Stimulated activated CD8-positive, alpha-beta memory T cell treated with anti-CD3 and anti-CD28 coated beads, Interleukin-15, amount 100 ng/mL, for 4 hours (primary cell): ENCODE measurements around the gene ABCA4.
"Not testable (repeated sequence)": the region's sequence is repeated elsewhere in the genome, so short reads cannot be mapped to it uniquely, and the experiment has no call there.

Experiments used
- DNase-seq, 2 donors: peaks; one replicate each; pipeline ENCODE4 v3.0.0-alpha.2; 2020; ENCODE audit warnings: low read depth in 2 of 2

Gene ABCA4

GRCh38 chr1:94004924-94005323, 116.0 kb downstream of the ABCA4 start:
- DNase-seq, result no peak

GRCh38 chr1:94002046-94002787, 118.7 kb downstream of the ABCA4 start:
- DNase-seq, result no peak

DNA sequence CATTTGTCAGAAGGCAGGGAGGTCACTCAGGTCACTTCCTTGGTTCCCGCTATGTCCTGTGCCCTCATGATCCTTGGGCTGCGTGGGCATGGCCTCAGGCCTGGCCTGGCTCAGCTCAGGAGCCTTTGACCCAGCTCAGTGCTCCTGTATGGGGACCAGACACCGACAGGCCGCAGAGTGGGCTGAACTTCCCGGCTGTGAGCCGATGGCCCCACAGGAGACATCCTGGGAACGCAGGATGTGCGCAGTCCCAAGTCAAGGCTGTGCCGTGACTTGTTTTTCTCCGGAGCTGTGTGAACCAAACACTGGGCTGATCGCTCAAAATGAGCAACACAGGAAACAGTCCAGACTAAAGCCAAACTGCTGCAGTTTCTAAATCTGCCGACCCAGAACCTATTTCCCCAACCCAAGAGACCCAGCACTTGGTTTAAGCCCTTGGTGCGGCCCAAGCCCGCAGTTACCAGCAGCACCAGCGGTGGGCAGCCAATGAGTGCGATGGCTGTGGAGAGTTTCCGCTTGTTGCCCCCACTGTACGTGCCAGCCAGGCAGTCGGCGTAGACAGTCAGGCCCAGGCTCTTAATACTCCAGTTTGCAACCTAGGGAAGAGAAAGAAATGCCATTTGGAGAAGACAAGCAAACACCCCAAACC, 119.4 kb downstream of the ABCA4 start:
- DNase-seq, result no peak

DNA sequence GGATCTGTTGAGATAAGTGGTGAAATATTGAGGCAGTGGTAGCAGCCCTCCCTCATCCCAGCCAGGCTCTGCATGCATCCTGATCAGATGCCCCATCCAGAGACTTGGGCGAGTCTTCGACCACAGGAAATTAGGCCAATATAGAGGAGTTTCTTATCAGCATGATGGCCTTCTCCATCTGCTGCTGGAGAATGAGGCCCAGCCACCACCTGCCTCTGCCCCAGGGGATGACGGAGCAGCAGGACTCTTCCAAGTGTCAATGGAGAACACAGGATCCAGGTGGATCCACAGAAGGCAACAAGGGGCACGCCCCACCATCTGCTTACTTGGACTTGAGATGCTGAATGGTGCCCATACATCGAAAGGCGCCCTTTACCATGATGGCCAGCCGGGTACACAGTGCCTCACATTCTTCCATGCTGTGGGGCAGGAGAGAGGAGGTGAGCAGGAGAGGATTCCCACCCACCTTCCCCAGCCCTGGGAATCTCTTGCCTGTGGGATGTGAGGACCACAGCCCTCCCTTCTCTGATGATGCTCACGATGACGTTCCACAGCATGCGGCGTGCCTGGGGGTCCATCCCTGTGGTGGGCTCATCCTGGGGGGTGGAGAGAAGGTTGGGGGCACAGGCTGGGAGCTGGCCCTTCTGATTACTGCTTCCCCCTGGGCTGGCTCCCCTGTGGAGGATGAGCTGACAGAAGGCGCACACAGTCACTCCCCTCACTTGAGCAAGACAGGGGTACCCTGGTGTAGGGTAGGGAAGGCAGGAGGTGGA, 120.3 kb downstream of the ABCA4 start:
- no peak for DNase-seq

GRCh38 chr1:93999840-94000415, 121.0 kb downstream of the ABCA4 start:
- DNase-seq, result no peak

- not testable (repeated sequence) for DNase-seq
These were observed 122.4 kb downstream of the ABCA4 start for GRCh38 chr1:93998532-93998931.

- DNase-seq, result no peak
These were observed 123.2 kb downstream of the ABCA4 start for GRCh38 chr1:93997756-93998155.

- no peak for DNase-seq
These were observed 125.0 kb downstream of the ABCA4 start for GRCh38 chr1:93995837-93996536.

GRCh38 chr1:93993731-93994130, 127.2 kb downstream of the ABCA4 start:
- DNase-seq, result no peak

DNA sequence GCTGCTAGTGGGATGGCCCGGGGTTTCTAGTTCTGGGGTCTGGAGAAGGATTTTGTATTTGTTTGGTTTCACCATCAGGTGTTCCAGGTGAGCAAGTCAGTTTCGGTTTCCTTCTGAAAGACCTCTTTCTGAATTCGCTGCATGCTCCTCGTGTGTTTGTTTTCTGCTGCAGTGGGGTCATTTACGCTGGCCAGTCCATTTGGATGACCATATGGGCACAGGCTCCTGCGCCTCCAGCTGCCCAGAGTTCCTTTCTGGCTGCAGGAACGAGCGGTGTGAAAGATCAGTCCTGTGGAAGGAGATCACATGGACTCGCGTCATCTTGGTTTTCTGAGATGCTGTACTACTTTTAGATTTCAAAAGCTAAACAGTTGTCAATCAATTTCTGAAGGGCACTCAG, 128.0 kb downstream of the ABCA4 start:
- no peak for DNase-seq

DNA sequence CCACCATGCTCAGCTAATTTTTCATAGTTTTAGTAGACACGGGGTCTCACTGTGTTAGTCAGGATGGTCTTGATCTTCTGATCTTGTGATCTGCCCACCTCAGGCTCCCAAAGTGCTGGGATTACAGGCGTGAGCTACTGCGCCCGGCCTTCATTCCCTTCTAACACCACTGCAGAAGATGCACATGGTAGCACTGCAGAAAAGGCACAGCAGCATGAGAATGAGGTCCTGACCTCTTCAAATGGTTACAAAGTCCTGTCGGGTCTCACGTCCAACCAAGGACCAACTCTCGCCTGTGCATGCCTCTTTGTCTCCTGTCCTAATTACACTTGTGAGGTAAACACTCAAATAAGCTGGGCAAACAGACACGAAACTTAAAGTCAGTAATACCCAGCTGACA, 128.8 kb downstream of the ABCA4 start:
- no peak for DNase-seq

DNA sequence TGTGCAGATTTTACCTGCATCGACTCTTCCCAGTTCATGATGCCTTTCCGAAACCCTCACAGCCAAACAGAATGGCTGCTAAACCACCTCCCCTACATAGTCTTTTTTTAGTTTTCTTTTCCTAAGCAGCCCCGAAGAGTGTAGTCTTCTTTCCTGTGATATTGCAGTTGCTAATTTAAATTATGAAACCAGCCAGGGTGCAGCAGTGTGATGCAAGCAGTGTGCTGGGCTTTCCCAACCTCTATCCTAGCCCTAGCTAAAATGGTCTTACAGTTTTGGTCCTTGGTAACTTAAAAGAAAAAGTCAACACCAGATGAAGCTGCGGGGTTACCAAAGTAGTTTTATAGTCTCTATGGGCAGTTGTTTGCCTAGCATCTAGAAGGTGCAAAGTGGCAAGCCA, 129.7 kb downstream of the ABCA4 start:
- DNase-seq, result no peak

- not testable (repeated sequence) for DNase-seq
These were observed 130.5 kb downstream of the ABCA4 start for GRCh38 chr1:93990477-93990876.

DNA sequence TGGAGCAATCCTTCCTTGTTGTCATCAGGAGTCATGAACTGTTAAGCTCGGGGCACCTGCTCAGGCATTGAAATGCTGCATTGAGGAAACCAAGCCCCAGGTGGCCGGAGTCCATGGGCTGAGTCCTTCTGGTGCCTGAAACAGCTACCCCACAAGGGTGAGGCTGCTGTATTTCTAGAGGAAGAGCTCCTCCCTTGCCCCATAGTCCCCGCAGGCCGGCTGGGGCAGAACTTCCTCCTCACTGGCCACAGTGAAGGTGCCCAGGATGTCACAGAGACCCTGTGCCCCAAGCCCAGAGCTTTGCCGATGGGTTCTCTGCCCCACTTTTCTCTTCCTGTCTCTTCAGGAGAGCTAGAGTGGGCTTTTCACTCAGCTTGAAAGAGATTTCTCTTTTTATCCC, 130.9 kb downstream of the ABCA4 start:
- no peak for DNase-seq

- no peak for DNase-seq
These were observed 131.3 kb downstream of the ABCA4 start for GRCh38 chr1:93989601-93990000.

- no peak for DNase-seq
These were observed 132.2 kb downstream of the ABCA4 start for GRCh38 chr1:93988634-93989350.

DNA sequence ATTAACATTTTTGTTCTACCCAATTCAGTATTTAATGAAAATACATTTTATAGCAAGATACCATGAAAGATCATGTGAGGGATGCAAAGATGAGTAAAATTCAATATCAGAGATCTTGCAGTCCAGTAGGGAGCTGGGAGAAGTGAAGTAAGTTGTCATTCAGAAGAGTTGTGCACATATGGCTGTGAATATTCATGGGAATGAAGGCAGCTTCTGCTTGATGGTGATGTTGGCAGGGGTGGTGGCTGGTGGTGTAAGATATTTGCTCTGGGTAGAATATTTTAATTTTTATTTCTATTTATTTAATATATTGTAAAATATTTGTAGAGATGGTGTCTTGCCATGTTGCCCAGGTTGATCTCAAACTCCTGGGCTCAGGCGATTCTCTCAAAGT, 139.7 kb downstream of the ABCA4 start:
- DNase-seq, result no peak

- DNase-seq, result no peak
These were observed 140.4 kb downstream of the ABCA4 start for GRCh38 chr1:93980320-93981273.

DNA sequence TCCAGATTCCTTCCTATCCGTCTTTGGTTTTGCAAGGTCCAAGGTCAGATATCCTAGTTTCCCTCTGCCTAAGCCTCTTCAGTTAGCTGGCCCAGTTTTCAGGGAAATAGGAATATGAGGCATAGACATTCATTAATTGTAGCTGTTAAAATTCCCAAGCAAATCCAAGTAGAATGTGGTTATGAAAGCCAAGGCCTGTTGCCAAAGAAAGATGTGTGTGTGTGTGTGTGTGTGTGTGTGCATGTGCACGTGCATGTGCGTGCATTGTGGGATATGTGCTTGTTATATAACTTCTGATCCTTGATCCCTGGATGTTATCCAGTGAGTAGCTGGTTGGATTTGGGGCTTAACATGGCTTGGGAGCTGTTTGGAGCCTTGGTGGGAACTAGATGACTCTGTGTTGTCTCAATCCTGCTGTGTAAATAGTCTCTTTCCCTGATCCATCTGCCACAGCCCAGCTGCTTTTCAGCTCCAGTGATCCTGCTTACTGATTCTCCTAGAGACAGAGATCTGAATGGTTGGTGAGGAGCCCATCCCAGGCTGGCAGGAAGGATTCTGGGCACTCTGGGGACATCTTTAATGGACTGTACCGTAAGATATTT, 141.1 kb downstream of the ABCA4 start:
- no peak for DNase-seq
